Duodenal mucosa (tissue), 2 donors: Measurements from ENCODE around the gene RASAL2.

Source experiments
- H3K27ac ChIP-seq: one replicate; pipeline ENCODE4 v1.7.0; 2013; ENCODE audit warnings: low read depth, low read length
- H3K27me3 ChIP-seq, 2 donors: one replicate each; pipeline ENCODE4 v1.7.0; 2013; ENCODE audit warnings: low read length in 2 of 2, control low read depth in 1 of 2; ENCODE audit not compliant: insufficient read depth in 2 of 2, control insufficient read depth in 1 of 2
- H3K36me3 ChIP-seq, 2 donors: one replicate each; pipeline ENCODE4 v1.7.0; 2013; ENCODE audit warnings: low read length in 2 of 2, control low read depth in 1 of 2; ENCODE audit not compliant: insufficient read depth in 2 of 2, control insufficient read depth in 1 of 2
- H3K4me1 ChIP-seq, 2 donors: one replicate each; pipeline ENCODE4 v1.7.0; 2013; ENCODE audit warnings: low read length in 2 of 2, control low read depth in 1 of 2; ENCODE audit not compliant: insufficient read depth in 2 of 2, control insufficient read depth in 1 of 2
- H3K4me3 ChIP-seq, 2 donors: one replicate each; pipeline ENCODE4 v1.7.0; 2013; ENCODE audit warnings: low read length in 2 of 2, low read depth in 1 of 2
- H3K9ac ChIP-seq, 2 donors: one replicate each; pipeline ENCODE4 v1.7.0; 2013; ENCODE audit warnings: low read length in 2 of 2, low read depth in 1 of 2
- H3K9me3 ChIP-seq, 2 donors: one replicate each; pipeline ENCODE4 v1.7.0; 2013; ENCODE audit warnings: low read length in 2 of 2, control low read depth in 1 of 2; ENCODE audit not compliant: control insufficient read depth in 1 of 2

Gene RASAL2

GRCh38 chr1:178486100-178487069 lies 392.5 kb downstream of the RASAL2 start:
- Histone ChIP-seq H3K27me3 (peaks cover 5 to 6% of the 10 kb centered on the region in 2 donors), H3K9ac (no peak overlapping the region), H3K4me1 (peaks cover 0 to 5% of the 10 kb centered on the region in 2 donors), H3K27ac (no peak overlapping the region), H3K36me3 (no peaks in the 10 kb centered on the region), H3K4me3 (peak overlapping the region in 1 of 2 donors; percentile 36), H3K9me3 (no peaks in the 10 kb centered on the region)

GRCh38 chr1:178487070-178487615 lies 393.2 kb downstream of the RASAL2 start:
- Histone ChIP-seq H3K9ac (no peak overlapping the region), H3K27me3 (peaks cover 5 to 6% of the 10 kb centered on the region in 2 donors), H3K27ac (no peak overlapping the region), H3K4me1 (peaks cover 0 to 5% of the 10 kb centered on the region in 2 donors), H3K9me3 (no peaks in the 10 kb centered on the region), H3K4me3 (peak overlapping the region in 1 of 2 donors; percentile 36), H3K36me3 (no peaks in the 10 kb centered on the region)

- H3K9ac ChIP-seq: no peak overlapping the region
- no peaks in the 10 kb centered on the region for H3K9me3 ChIP-seq
- H3K4me3 ChIP-seq: no peak overlapping the region
- H3K4me1 ChIP-seq: peaks cover 0 to 5% of the 10 kb centered on the region in 2 donors
- H3K27ac ChIP-seq: no peak overlapping the region
- H3K36me3 ChIP-seq: no peaks in the 10 kb centered on the region
- peaks cover 5 to 6% of the 10 kb centered on the region in 2 donors for H3K27me3 ChIP-seq
Measured at GRCh38 chr1:178488393-178488792, 394.5 kb downstream of the RASAL2 start.

- no peak overlapping the region for H3K4me3 ChIP-seq
- H3K9ac ChIP-seq: no peak overlapping the region
- H3K9me3 ChIP-seq: no peaks in the 10 kb centered on the region
- no peak overlapping the region for H3K27ac ChIP-seq
- peaks cover 5 to 6% of the 10 kb centered on the region in 2 donors for H3K27me3 ChIP-seq
- H3K4me1 ChIP-seq: peaks cover 0 to 5% of the 10 kb centered on the region in 2 donors
- no peaks in the 10 kb centered on the region for H3K36me3 ChIP-seq
Measured at GRCh38 chr1:178489399-178489798, 395.5 kb downstream of the RASAL2 start.

- H3K36me3 ChIP-seq: no peaks in the 10 kb centered on the region
- peaks cover 0 to 5% of the 10 kb centered on the region in 2 donors for H3K4me1 ChIP-seq
- H3K9me3 ChIP-seq: no peaks in the 10 kb centered on the region
- no peak overlapping the region for H3K4me3 ChIP-seq
- peaks cover 5 to 6% of the 10 kb centered on the region in 2 donors for H3K27me3 ChIP-seq
- no peak overlapping the region for H3K9ac ChIP-seq
- H3K27ac ChIP-seq: no peak overlapping the region
Measured at GRCh38 chr1:178490136-178490535, 396.2 kb downstream of the RASAL2 start.

- Histone ChIP-seq H3K27me3 (peaks cover 5 to 6% of the 10 kb centered on the region in 2 donors), H3K27ac (no peak overlapping the region), H3K9me3 (no peaks in the 10 kb centered on the region), H3K36me3 (no peaks in the 10 kb centered on the region), H3K9ac (no peak overlapping the region), H3K4me1 (peaks cover 0 to 5% of the 10 kb centered on the region in 2 donors), H3K4me3 (no peak overlapping the region)
Measured at GRCh38 chr1:178490967-178491366, 397.1 kb downstream of the RASAL2 start.

- Histone ChIP-seq H3K4me1 (peaks cover 0 to 5% of the 10 kb centered on the region in 2 donors), H3K9me3 (no peaks in the 10 kb centered on the region), H3K4me3 (no peak overlapping the region), H3K36me3 (no peaks in the 10 kb centered on the region), H3K27ac (no peak overlapping the region), H3K27me3 (peaks cover 5 to 6% of the 10 kb centered on the region in 2 donors), H3K9ac (no peak overlapping the region)
Measured at GRCh38 chr1:178491721-178492120, 397.8 kb downstream of the RASAL2 start.

GRCh38 chr1:178492341-178492740 lies 398.4 kb downstream of the RASAL2 start:
- Histone ChIP-seq H3K27me3 (peaks cover 5 to 6% of the 10 kb centered on the region in 2 donors), H3K9ac (no peak overlapping the region), H3K27ac (no peak overlapping the region), H3K9me3 (no peaks in the 10 kb centered on the region), H3K36me3 (no peaks in the 10 kb centered on the region), H3K4me1 (no peaks in the 10 kb centered on the region), H3K4me3 (no peak overlapping the region)

GRCh38 chr1:178493301-178493741 lies 399.4 kb downstream of the RASAL2 start:
- peaks cover 0 to 3% of the 10 kb centered on the region in 2 donors for H3K27me3 ChIP-seq

GRCh38 chr1:178494569-178494971 lies 400.7 kb downstream of the RASAL2 start:
- Histone ChIP-seq H3K27ac (no peak overlapping the region), H3K27me3 (no peaks in the 10 kb centered on the region), H3K36me3 (no peaks in the 10 kb centered on the region)

More at GRCh38 chr1:178493301-178493741, 399.4 kb downstream of the RASAL2 start:
- Histone ChIP-seq H3K9ac (no peak overlapping the region), H3K27ac (no peak overlapping the region), H3K36me3 (no peaks in the 10 kb centered on the region), H3K9me3 (no peaks in the 10 kb centered on the region), H3K4me1 (no peaks in the 10 kb centered on the region), H3K4me3 (no peak overlapping the region)

More at GRCh38 chr1:178494569-178494971, 400.7 kb downstream of the RASAL2 start:
- Histone ChIP-seq H3K4me3 (no peak overlapping the region), H3K4me1 (no peaks in the 10 kb centered on the region), H3K9ac (no peak overlapping the region), H3K9me3 (no peaks in the 10 kb centered on the region)
